HG03442 (cell line): Measurements from ENCODE around the gene TIAM2.
A peak's percentile ranks its signal among the peaks of the same experiment; 100 is the strongest.

Experiments used
- ATAC-seq: cut with Tn5 transposase; IDR thresholded peaks from one replicate; pipeline ENCODE4 v1.9.1; 2021; ENCODE audit warnings: mild to moderate bottlenecking, moderate library complexity; ENCODE audit not compliant: unreplicated experiment

Gene TIAM2

GRCh38 chr6:155055729-155056128, 60.6 kb downstream of the TIAM2 start:
- ATAC-seq, result no peak

DNA sequence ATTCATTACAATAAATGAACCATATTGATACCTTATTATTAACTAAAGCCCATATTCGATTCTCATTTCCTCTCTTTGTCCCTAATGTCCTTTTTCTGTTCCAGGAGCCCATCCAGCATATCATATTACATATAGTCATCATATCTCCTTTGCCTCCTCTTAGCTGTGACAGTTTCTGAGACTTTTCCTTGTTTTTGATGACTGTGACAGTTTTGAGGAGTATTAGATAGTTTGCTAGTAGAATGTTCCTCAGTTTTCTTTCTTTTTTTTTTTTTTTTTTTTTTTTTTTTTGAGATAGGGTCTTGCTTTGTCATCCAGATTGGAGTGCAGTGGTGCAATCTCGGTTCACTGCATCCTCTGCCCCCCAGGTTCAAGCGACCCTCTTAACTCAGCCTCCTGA, 61.6 kb downstream of the TIAM2 start:
- ATAC-seq, result no peak

DNA sequence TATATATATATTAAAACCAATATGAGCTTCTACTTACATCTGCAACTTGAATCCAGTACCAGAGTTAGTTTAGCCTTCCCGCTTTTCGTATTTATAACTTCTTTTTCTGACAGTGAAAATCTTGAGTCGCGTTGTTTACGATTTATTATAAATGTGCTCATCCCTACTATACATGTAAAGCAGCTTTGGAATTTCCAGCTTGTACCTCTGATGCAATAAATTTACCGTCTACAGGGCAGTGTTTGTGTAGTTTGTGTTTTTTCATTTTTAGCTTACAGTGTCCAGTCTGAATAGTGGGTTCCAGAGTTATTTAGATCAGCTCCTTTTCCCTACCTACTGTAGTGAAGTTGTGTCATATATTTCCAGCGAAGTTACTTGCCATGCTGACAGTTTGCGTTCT, 66.3 kb downstream of the TIAM2 start:
- no peak for ATAC-seq

DNA sequence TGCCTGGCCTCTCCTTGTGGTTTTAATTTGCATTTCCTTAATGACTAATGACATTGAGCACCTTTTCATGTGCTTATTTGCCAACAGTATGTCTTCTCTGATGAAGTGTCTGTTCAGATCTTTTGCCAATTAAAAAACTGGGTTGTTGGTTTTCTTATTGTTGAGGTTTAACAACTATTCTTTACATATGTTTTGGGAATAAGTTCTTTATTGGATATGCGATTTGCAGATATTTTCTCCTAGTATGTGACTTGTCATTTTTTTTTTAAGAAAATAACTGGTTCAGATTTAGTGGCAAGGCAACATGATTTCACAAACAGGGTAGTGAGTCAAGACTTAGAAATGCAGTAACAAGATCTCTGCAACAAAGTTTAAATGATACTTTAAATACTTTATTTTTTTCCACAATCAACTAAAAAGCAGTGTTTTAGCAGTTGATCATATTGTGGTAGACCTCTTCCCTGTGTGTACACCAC, 67.8 kb downstream of the TIAM2 start:
- no peak for ATAC-seq

DNA sequence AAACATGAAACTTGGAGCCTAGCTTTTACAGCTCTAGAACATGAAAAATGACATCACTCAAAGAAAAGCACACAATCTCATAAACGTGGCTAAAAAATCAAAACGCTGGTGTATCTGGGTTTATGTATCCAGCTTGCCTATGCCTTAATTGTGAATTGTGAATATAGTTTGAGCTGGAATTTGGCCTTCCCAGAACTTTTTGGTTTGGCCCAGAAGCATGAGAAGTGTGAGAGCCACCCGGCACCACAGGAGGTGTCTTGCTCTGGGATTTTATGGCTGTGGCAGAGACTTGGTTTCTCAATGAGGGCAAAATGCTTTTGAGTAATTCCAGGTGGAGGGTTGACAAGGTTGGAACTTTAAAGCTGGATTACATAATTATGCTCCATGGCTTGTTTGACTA, 69.2 kb downstream of the TIAM2 start:
- ATAC-seq, result no peak

DNA sequence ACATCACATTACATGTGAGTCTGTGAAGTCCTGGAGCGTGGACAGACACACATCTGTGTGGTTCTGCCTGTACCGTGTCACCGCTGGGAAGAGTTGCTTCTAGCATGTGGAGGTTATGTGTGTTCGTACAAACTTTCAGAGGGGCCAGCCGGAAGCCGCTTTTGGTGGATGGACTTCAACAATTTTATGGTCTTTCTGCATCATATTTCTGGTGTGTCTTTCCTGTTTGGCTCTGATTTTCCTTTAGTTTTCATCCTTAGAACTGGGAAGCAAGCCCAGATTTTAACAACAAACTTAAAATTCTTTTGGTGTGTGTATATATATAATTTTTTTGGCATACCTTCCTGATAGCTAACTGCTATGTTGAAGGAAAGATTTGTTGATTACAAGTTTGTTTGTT, 71.2 kb downstream of the TIAM2 start:
- no peak for ATAC-seq

- no peak for ATAC-seq
Measured at GRCh38 chr6:155066921-155067680, 72.0 kb downstream of the TIAM2 start.

- ATAC-seq, result no peak
Measured at GRCh38 chr6:155067956-155068615, 73.0 kb downstream of the TIAM2 start.

- ATAC-seq, result no peak
Measured at GRCh38 chr6:155069543-155069942, 74.4 kb downstream of the TIAM2 start.

DNA sequence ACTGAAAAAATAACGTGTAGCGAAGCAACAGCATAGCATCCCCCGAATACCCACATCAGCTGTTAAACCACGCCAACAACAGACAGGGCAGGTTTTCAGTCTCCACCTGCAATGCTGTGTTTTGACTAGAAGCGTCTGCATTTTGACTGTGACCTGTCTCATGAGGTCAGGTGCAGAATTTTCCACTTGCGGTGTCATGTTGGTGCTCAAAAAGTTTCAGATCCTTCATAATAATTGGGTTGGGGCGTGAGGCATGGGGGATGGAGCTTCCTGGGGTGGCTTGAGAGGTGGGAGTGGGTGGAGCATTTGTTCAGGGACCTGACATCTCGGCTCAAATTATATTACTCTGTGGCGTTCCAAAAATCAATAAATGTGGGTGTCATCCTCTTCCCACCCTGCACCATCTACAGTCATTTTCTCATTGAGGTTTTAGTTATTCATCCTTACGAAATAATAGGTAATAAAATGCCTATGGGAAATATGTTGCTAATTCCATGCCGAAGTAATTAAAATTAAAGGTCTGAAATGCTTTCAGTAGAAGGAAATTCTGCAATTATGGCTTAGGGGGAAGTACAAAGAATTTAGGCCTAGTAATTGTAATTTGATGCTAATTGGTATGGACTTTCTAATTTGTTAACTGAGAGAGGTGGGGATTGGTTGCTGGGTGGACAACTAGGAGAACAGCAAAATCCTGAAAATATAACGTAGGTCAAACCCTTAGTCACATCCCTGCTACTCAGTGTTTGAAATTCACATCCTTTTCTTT, 81.0 kb downstream of the TIAM2 start:
- no peak for ATAC-seq

- no peak for ATAC-seq
Measured at GRCh38 chr6:155077331-155077730, 82.2 kb downstream of the TIAM2 start.

DNA sequence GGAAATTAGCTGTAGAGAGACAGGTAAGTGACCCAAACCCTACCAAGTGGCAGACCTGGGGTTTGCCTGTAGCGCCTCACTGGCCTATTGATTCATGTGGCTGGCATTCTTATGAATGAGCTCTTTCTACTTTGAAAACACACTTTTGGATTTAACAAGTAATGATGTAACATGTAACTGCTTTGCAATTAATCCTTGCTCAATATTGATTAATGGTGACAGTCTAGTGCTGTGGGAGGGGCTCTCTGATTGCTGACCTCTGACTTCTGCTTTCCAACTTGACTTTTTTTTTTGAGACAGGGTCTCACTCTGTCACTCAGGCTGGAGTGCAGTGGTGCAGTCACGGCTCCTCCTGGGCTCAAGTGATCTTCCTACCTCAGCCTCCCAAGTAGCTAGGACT, 82.7 kb downstream of the TIAM2 start:
- ATAC-seq, result no peak

- ATAC-seq, result no peak
Measured at GRCh38 chr6:155078331-155078745, 83.2 kb downstream of the TIAM2 start.

GRCh38 chr6:155079985-155080452, 84.9 kb downstream of the TIAM2 start:
- peak; percentile 57 for ATAC-seq

- no peak for ATAC-seq
Measured at GRCh38 chr6:155080881-155081845, 86.0 kb downstream of the TIAM2 start.

GRCh38 chr6:155084431-155085123, 89.5 kb downstream of the TIAM2 start:
- ATAC-seq, result no peak

DNA sequence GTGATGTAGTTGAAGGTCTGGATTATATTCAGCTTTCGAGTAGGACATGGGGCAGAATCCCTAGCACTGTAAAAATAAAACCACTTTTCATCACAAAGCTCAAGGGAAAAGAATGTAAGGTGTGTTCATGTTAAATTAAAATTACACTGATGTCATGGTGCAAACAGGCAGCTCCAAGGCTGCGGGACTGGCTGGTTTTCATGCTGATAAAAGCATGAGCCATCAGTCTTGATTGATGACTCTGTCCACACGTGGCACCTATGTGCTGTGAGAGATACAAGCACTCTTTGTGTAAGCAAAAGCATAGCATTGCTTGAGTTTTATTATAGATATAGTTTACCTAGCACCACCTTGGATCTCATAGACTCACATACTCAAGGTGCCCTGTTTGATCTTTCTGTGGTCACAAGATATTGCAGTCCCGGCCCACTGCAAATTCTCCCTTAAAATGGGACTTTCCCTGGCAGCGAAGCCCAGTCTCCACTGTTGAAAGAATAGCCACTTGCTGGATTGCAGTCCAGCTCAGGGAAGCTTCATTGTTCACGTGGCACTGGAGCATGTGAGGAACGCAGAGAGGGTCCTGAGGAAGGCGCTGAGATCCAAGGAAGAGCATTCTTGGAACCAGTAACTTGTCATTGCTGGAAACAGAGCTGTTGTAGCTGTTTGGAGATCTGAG, 90.6 kb downstream of the TIAM2 start:
- ATAC-seq, result no peak

DNA sequence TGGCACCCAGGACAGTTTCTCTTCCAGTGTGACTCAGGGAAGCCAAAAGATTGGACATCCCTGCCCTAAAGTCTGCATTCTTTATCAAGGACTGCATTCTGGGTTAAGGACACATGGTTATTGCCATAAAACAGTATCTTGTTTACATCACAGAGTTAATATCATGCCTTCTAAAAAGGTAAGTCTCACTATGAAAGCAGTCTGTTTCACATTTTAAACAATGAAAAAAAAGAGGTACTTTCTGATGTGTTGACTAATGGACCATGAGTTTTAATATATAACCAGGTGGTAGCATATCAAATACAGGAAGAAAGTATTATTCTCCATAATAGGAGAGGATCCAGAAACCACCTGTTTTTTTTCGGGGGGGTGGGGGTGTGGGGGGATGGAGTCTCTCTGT, 93.7 kb downstream of the TIAM2 start:
- ATAC-seq, result no peak

DNA sequence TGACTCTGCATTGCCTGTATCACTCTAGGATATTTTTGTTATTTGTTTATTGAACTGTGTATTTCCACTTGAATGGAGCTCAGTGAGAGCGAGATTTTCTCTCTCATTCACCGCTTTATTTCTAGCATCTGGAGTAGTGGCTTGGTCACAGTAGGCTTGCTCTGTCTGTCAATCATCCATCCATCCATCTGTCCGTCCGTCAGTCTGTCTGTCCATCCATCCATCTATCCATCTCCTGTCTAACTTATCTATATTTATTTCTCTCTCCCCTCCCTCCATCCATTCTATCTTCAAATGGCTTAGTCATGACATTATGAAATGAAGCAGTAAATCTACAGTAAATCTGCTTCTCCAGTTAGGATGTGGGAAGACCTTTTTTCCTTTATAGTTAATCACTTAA, 94.6 kb downstream of the TIAM2 start:
- no peak for ATAC-seq
